ENCODE data around the gene WDR86. TPM values are rescaled to one million over a fixed set of nuclear protein-coding genes. Genes with fewer than 3 reads are reported as not detected.

WDR86 gene
- total RNA-seq, 1 donor from 2014 or later: 0.41 TPM

DNA sequence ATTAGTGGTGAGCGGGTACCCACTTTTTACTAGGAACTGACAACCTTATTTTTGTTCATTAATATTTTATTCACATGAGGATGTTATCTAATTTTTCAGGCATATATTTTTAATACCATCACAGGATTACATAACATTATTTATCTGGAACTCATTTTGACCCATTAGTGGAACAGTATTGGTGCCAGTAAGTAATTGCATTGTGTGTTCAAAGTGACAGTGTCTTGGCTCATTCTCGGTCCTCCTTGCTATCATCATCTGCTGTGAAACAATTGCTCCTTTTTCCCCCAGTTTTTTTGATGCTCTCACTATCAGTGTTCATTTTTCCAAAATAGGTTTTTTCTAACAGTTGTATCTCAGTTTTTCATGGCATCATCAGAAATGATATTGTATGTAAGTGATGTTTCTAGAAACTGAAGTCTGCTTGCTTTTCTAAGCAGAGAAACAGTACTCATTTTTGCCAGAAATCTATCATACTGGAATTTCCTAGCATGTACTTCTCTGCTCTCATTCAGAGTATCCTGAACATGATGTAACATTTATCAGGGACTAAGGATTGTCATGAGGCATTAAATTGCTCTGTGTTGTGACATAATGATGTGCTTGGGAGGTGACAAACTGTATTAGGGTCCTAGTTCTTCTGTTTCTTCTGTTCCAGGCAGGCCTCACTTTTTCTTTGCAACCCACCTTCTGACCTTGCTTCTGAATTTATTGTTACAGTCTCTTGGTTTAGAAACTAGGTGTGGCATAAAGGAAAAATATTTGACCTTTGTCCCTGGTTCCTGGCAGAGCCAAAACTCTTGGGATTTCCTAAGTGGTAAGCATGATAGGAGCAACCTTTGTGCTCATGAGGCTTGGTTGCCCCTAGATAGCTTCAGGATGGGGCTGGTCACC is 64.0 kb downstream of the WDR86 start:
- intact Hi-C loops (cut with DNase I): no loop called here
- ATAC-seq (no peak), DNase-seq (ENCODE audit: missing footprints) (no peak)

DNA sequence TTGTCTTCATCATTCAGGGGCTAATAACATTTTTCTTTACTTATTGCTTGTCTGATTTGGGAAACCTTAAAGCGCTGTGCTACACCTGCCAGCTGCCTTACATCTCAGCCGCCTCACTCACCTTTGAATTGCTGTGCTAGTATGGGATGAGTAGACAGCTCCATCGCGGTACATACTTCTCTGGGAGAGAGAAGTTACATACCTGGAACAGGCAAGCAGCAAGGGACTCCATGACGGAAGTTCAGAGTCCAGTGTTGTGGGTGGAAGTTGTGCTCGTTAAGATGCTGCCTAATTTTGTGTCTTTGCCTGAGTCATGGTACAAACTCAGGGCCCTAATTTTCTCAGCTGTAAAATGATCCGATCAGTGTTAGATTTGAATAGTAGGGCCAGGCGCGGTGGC is 66.3 kb downstream of the WDR86 start:
- no peak for ATAC-seq
- intact Hi-C loops (cut with DNase I): no loop called here
- DNase-seq (ENCODE audit: missing footprints): no peak

DNA sequence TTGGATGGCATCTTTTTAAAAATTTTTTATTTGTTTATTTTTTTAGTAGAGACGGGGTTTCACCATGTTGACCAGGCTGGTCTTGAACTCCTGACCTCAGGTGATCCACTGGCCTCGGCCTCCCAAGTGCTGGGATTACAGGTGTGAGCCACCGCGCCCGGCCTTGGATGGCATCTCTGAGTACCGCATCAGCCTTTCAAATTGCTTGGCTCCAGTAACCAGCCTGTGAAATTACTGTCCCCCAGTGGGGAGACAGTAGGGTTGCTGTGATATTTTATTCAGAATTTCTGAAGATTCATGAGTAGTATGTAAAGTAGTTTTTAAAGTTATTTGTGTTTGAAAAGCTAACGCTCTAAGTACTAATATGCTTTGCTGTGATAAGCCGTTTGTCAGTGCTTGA is 67.0 kb downstream of the WDR86 start:
- no peak for ATAC-seq
- no peak for DNase-seq (ENCODE audit: missing footprints)
- intact Hi-C loops (cut with DNase I): no loop called here

DNA sequence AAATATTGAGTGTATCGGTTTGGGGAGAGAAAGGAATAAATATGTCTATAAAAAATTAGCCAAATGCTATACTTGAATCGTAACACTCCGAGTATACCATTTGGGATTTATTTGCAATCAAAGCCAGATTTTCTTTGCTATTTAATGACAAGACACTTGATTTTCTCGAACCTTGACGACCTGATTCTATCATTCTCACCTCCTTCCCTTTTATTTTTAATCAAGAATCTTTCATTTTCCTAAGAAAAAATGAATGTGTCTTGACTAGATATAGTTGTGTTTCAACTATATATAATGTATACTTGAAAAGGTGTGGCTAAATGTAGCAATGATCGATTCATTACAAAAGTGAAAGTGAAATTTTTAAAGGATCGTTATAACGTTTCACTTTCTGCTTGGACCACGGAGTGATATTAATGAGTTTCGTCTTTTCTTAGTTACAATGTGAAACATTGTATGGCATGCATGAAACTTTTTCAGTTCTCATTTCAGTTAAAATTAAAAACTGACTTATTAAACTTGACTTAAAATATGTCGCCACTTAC is 67.7 kb downstream of the WDR86 start:
- DNase-seq (ENCODE audit: missing footprints) (no peak), ATAC-seq (no peak)
- intact Hi-C loops (cut with DNase I): no loop called here

DNA sequence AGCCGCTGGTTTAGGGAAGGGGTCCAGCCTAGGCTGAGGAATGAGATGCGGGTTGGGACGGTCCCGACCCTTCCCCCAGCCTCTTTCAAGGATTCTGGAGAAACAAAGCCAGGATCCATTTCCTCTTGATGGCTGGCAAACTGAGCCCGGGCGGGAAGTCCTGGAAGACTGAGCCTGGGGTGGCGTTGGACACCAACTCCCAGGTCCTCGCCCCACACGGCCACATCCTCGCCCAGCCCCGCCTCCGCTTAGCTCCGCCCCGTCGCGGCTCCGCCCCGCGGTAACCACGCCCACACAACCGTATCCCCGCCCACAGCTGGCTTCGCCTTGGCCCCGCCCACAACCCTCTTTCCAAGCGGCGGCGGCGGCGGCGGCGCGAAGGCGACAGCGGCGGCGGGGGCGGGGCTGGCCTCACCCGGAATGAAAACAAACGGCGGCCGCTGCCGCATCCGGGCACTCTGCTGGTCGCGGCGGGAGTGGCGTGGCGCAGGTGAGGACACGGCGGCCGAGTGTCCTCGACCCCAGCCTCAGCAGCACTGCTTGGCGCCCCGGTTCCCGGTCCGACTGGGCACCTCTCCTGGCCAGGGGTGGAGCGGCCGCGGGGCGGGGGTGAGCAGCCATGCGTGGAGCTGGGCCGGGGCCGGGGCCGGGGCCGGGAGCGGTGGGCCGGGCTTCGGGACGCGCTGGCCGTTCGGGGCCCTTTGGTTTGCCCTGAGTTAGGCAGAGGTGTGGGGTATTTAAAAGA is 68.3 kb downstream of the WDR86 start, which contains the start of gene NUB1:
Gene NUB1 (plus strand): TSS at position 456 of the 745 bp plus-strand sequence. CDS start 3,538 bp downstream, outside the sequence.
- DNase-seq (ENCODE audit: missing footprints) (peak; percentile 97), ATAC-seq (peak; percentile 99)
- intact Hi-C loops (cut with DNase I): no loop called here

DNA sequence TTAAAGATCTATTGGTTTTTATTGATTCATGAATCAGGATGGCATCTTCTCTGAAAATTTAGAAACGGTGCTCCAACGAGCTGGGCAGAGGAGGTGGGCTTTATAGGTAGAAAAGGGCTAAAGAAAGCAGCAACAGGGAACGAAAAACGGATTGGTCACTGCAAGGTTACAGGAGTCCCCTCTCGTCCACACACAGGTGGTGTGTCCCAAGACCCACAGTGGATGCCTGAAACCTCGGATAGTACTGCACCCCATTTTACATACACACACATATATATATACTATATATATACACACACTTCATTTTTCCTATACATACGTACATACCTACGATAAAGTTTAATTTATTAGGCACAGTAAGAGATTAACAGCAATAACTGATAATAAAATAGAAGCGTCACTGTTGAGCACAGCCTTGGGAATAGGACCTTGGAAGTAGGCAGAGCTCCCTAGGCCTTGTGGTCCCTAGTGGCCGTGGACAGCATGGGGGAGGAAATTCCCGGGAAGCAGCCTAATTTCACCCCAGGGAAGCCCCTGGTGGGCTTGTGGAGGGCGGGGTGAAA is 69.0 kb downstream of the WDR86 start:
- ATAC-seq (no peak), DNase-seq (ENCODE audit: missing footprints) (no peak)
- intact Hi-C loops (cut with DNase I): no loop called here

DNA sequence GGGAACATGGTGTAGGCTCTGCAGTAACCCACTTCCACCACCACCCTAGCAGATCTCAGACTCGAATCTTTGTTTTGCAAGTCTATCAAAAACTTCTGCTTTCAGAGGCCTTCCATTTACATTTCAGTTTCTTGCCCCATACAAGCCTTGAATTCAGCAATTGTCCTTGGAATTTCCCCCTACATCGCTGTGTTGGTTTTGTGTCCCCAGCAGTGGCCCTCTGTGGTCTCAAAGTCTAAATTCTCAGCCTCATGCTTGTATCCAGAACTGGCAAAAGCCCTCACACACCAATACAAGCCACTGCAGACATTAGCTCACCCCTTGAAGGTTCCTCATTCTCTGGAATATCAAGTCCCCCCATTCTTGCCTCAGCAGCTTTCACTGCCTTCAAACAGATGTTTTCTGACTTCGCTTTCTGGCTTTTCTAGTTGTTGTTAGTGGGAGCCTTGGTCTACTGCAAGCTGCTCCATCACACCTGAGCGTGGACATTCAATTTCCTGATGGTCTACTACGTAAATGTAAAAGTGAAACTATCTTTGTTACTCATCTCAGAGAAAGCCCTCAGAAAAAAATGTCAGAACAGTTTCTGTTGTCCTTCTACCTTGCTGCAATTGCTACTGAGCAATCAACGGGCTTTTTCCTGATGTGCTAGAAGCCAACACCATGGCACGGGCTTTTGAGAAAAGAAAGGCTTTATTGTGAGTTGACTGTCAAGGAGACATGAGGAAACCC is 70.0 kb downstream of the WDR86 start:
- ATAC-seq (no peak), DNase-seq (ENCODE audit: missing footprints) (no peak)
- intact Hi-C loops (cut with DNase I): no loop called here

DNA sequence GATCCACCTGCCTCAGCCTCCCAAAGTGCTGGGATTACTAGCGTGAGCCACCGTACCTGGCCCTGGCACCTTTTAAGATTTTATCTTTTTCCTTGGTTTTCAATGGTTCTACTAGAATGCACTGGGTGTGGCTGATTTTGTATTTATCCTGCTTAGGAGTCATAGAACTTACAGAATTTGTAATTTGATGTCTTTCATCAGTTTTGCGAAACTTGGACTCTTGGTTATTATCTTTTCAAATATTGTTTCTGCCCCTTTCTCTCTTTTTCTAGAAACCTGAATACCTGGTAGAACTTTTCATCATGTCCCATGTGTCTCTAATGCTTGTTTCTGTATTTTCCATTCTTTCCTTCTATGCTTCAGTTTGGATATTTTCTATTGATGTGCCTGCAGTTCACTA is 71.0 kb downstream of the WDR86 start:
- ATAC-seq: no peak
- intact Hi-C loops (cut with DNase I): no loop called here
- no peak for DNase-seq (ENCODE audit: missing footprints)

DNA sequence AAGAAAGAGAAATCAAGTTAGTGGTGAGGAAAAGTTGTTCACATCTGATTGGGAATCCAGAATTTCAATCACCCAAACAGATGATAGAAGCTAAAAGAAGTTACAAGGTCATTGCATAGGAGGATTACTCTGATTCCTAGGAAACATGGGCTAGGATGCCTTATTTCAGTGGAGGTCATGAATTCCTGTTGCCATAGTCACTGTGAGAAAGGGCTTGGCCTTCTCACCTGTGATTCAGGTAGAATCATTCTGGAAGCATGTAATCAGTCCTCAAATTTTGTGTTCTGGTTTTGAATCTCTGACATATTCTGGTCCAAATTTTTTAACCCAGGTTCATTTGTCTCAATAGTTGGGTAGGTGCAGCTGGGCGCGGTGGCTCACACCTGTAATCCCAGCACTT is 72.5 kb downstream of the WDR86 start:
- ATAC-seq: no peak

DNA sequence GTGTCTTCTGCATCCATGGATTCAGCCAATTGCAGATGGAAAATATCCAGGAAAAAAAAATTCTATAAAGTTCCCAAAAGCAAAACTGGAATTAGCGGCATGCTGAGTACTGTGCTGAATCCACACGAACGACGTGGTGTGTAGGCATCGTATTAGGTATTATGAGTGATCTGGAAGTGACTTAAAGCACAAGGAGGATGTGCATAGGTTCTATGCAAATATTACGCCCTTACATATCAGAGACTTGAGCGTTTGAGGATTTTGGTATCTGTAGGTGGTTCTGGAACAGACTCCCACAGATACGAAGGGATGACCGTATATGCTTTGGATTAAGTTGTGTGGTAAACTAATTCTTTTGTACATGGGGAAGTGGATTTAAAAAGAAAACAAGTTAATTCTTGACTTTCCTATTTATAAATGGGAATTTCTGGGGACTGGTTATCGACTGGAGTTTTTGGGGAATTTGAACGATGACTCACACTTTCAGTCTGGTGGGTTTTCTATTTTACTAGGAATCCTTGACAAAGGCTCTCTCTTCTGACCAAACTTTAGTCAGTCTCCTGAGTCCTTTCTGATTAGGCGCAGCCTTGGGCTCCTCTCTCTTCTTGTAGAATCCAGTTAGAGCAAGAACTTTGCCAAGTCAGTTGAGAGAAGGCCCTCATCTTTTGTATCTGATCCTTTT is 73.7 kb downstream of the WDR86 start:
- ATAC-seq (no peak), DNase-seq (ENCODE audit: missing footprints) (no peak)
- intact Hi-C loops (cut with DNase I): no loop called here

More for the DNA sequence above, 72.5 kb downstream of the WDR86 start:
- DNase-seq (ENCODE audit: missing footprints): no peak
- intact Hi-C loops (cut with DNase I): no loop called here

DNA sequence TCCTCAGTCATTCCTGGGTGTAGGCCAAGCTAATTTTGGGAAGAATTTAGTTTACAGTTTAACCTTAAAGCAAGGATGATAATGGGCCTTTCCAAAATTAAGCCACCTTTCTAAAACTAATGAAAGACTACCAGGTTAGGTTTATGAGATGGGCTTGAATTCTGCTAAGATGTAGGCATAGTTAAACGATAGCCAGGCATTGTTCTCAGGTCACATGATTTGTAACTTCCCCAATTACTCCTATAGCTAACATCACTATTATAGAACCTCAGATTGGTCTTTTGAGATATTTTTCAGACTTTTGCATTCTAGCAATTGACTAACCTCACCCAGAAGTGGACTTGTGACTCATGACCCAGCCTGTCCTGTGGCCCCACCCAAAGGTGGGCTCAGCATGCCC is 75.2 kb downstream of the WDR86 start:
- ATAC-seq (no peak), DNase-seq (ENCODE audit: missing footprints) (no peak)
- intact Hi-C loops (cut with DNase I): no loop called here

Small RNA genes within 50 kb of the gene (microRNA-seq; reads per million reads assigned to microRNA genes)
- not detected for gene MIR3907

Other genes starting within 250 kb of the WDR86 start
- 2.4 TPM for gene GBX1, start 242.3 kb downstream of the WDR86 start, total RNA-seq
- 41.4 TPM for gene ASB10, start 222.8 kb downstream of the WDR86 start, total RNA-seq
- gene H2BK1, start 199.6 kb downstream of the WDR86 start, total RNA-seq: not detected
- 24.5 TPM for gene ABCF2, start 182.8 kb downstream of the WDR86 start, total RNA-seq
- 11.6 TPM for gene CHPF2, start 177.6 kb downstream of the WDR86 start, total RNA-seq
- 110 TPM for gene SMARCD3, start 161.3 kb downstream of the WDR86 start, total RNA-seq
- 31.3 TPM for gene NUB1, start 68.2 kb downstream of the WDR86 start, total RNA-seq
- gene CRYGN, start 30.1 kb upstream of the WDR86 start, total RNA-seq: not detected
- gene RHEB, start 109.9 kb upstream of the WDR86 start, total RNA-seq: 135 TPM

All from Right ventricle myocardium inferior (tissue), 1 donor.